ENCODE results near the gene DGCR2. TPM values are rescaled to one million over a fixed set of nuclear protein-coding genes. Genes with fewer than 3 reads are reported as not detected.

Gene DGCR2
- total RNA-seq, 3 donors from 2014 or later = 36.8 to 58.4 (median 42.9) TPM

DNA sequence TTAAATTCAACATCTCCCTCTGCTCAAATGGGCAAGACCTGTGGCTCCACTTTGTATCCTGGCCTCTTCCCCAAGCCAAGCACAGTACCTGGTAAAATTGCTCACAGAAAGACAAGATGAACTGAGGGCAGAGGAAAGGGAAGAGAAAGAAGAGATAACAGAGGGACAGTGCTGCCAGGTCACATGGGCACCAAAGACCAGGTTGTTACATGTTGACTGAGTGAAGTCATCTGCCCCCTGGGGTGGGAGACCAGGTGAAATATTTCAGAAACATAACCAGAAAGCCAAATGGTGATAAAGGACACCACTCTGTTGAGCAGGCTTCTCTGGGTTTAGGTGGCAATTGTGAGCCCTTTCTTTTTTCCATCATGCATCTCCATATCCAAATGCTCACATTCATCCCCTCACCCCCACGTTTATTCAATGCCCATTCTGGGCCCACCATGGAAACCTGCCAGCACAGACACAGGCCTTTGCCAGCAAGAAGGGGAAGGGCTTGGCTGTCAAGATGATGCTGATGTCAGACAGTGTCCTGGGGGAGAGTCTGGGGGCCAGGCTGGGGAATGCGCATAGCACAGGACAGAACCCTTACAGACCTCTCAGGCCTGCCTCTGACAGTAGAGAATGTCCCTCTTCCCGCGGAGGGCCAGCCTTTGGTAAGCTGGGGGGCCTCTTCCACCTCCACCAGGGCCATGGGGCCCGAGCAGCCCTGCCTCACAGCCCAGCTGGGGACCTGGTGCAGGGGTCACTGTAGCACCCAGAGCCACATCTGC is 51.6 kb downstream of the DGCR2 start:
- Histone ChIP-seq H3K36me3 (no peaks in the 10 kb centered on the region), H3K9me3 (no peaks in the 10 kb centered on the region), H3K4me1 (no peaks in the 10 kb centered on the region), H3K4me3 (no peak overlapping the region), H3K27me3 (no peaks in the 10 kb centered on the region), H3K27ac (no peak overlapping the region)
- intact Hi-C loops (cut with DNase I; ENCODE audit: low total_unique reads) = loop anchor here (1.0 kb wide), 1 partner anchor 28 kb away; no protein-coding TSS in a partner anchor
- no peak for TF ChIP-seq POLR2AphosphoS5 (IDR thresholded peaks at IDR 0.05)
- TF ChIP-seq POLR2A (IDR thresholded peaks at IDR 0.05) = no peak
- no peak for TF ChIP-seq CTCF (IDR thresholded peaks at IDR 0.05)
- no peak for DNase-seq (ENCODE audit: low spot score in 2 of 2)

GRCh38 chr22:19069451-19069850 is 52.8 kb downstream of the DGCR2 start:
- TF ChIP-seq POLR2A (IDR thresholded peaks at IDR 0.05) (no peak), POLR2AphosphoS5 (IDR thresholded peaks at IDR 0.05) (no peak), CTCF (IDR thresholded peaks at IDR 0.05) (no peak)
- Histone ChIP-seq H3K27me3 (no peaks in the 10 kb centered on the region), H3K27ac (no peak overlapping the region), H3K4me3 (no peak overlapping the region), H3K4me1 (no peaks in the 10 kb centered on the region), H3K36me3 (no peaks in the 10 kb centered on the region), H3K9me3 (no peaks in the 10 kb centered on the region)
- DNase-seq (ENCODE audit: low spot score in 2 of 2) = no peak
- intact Hi-C loops (cut with DNase I; ENCODE audit: low total_unique reads) = no loop called here

DNA sequence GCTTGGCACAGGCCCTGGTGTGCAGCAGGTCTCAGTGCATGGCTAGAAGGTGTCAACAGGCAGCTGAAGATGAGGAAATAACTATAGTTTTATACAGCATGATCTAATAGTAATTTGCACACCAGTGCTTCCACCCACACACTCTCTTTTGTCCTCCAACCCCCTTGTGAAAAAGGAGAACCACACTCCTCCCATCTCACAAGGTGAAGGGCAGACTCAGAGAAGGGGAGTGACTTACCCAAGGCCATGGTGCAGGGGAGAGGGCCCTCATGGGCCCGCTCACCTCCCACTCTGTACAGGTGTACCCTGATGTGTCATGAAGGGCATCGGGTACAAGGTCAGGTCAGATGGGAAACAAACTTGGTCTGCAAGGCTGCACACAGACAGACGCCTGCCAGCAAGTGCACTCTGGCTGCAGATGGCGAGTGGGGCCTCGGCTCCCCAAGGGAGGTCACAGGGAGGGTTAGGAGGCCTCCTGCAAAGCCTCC is 53.4 kb downstream of the DGCR2 start:
- intact Hi-C loops (cut with DNase I; ENCODE audit: low total_unique reads) = no loop called here
- Histone ChIP-seq H3K4me1 (no peaks in the 10 kb centered on the region), H3K36me3 (no peaks in the 10 kb centered on the region), H3K27me3 (no peaks in the 10 kb centered on the region), H3K4me3 (no peak overlapping the region), H3K27ac (no peak overlapping the region), H3K9me3 (no peaks in the 10 kb centered on the region)
- TF ChIP-seq POLR2A (IDR thresholded peaks at IDR 0.05) (no peak), CTCF (IDR thresholded peaks at IDR 0.05) (no peak), POLR2AphosphoS5 (IDR thresholded peaks at IDR 0.05) (no peak)
- no peak for DNase-seq (ENCODE audit: low spot score in 2 of 2)

- intact Hi-C loops (cut with DNase I; ENCODE audit: low total_unique reads) = no loop called here
- no peak overlapping the region for H3K27ac ChIP-seq
- no peak for TF ChIP-seq POLR2AphosphoS5 (IDR thresholded peaks at IDR 0.05)
- no peak for TF ChIP-seq POLR2A (IDR thresholded peaks at IDR 0.05)
- TF ChIP-seq CTCF (IDR thresholded peaks at IDR 0.05) = no peak
- no peaks in the 10 kb centered on the region for H3K4me1 ChIP-seq
- DNase-seq (ENCODE audit: low spot score in 2 of 2) = no peak
- no peaks in the 10 kb centered on the region for H3K36me3 ChIP-seq
- no peaks in the 10 kb centered on the region for H3K9me3 ChIP-seq
- no peak overlapping the region for H3K4me3 ChIP-seq
- H3K27me3 ChIP-seq = no peaks in the 10 kb centered on the region
Measured at GRCh38 chr22:19067696-19068348, 54.4 kb downstream of the DGCR2 start.
